GM23248 (cell line): ENCODE measurements around the gene HTRA1.

Experiments used
- EZH2 ChIP-seq: fragments of 200-600 bp; sonication (generic); IDR thresholded peaks from 2 replicates; pipeline ENCODE4 v1.6.1; 2018; ENCODE audit warnings: antibody characterized with exemption, mild to moderate bottlenecking; ENCODE audit not compliant: insufficient read depth, poor library complexity, severe bottlenecking
- EZH2phosphoT487 ChIP-seq: fragments of 200-600 bp; sonication (generic); IDR thresholded peaks from 2 replicates; pipeline ENCODE4 v1.6.1; 2018; ENCODE audit warnings: antibody characterized with exemption, moderate library complexity, mild to moderate bottlenecking, low read depth; ENCODE audit not compliant: insufficient read depth

DNA sequence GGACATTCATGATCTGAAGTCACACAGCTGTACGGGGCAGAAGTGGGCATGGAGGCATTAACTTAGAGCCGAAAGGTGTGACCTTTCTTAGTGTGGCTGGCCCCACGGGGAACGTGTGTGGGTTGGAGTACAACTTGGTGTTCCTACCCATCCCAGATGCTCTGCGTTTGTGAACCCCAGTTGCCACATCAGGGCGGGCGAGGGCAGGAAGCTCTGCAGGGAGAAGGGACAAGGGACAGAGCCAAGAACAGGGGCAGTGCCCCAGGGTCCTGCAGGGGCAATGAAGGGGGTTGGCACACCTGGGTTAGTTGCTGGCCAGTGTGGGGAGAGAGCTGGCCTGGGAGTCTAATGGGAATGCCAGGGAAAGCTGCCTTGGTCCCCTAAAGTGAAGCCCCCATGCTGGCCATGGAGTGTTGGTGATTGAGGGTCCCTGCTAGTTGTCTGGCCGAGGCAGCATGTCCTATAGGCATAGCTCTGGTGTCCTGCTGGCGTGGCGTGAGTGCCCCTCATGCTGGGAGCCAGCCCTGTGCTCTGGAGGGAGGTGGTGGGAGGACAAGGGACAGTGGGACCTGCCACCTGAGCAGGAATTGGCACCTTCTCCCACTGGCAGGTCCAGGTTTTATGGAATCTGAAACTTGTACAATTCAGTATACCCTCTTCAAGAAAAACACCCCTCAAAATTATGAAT lies 18.9 kb downstream of the HTRA1 start:
- TF ChIP-seq EZH2 = no peak
- TF ChIP-seq EZH2phosphoT487 = no peak
